OCI-LY7 (cell line): ENCODE results near the gene SLFN12L. TPM values are rescaled to one million over a fixed set of nuclear protein-coding genes. Genes with fewer than 3 reads are reported as not detected.

Experiments used
- BruUV-seq: library from RNA; stranded (reverse); fragments of 400-500 nt; replicated peaks from 2 replicates; lab custom pipeline; 2021; lab: Mats Ljungman, UMichigan
- CTCF ChIA-PET: fragments of 300-600 bp; sonication (Branson Sonifier 250); formaldehyde crosslinking; loops from one replicate; lab custom pipeline; 2022; ENCODE audit warnings: antibody characterized with exemption; ENCODE audit not compliant: unreplicated experiment; lab: Charles Lee
- POLR2A ChIA-PET: fragments of 300-600 bp; sonication (Branson Sonifier 250); formaldehyde crosslinking; loops from one replicate; lab custom pipeline; 2022; ENCODE audit warnings: antibody characterized with exemption; lab: Charles Lee
- DNase-seq: peaks from one replicate; pipeline ENCODE4 v3.0.0-alpha.2; 2015; ENCODE audit warnings: low spot score
- H2AFZ ChIP-seq: fragments of 200-600 bp; sonication (generic), shearing (Covaris generic); 2 replicates; pipeline ENCODE4 v1.6.1; 2014; ENCODE audit warnings: mild to moderate bottlenecking, antibody characterized with exemption, low read length, moderate library complexity
- H3K27ac ChIP-seq: fragments of 200-600 bp; sonication (generic); 2 replicates; pipeline ENCODE4 v1.5.1; 2014; ENCODE audit warnings: mixed run types, low read depth, mild to moderate bottlenecking, moderate library complexity, low read length, inconsistent platforms; ENCODE audit not compliant: poor library complexity, severe bottlenecking
- H3K36me3 ChIP-seq: fragments of 200-600 bp; sonication (generic); 2 replicates; pipeline ENCODE4 v1.6.1; 2014; ENCODE audit warnings: mild to moderate bottlenecking, antibody characterized with exemption, low read length, moderate library complexity, mixed read lengths; ENCODE audit not compliant: insufficient read depth
- H3K4me1 ChIP-seq: fragments of 200-600 bp; sonication (generic); 2 replicates; pipeline ENCODE4 v1.5.1; 2014; ENCODE audit warnings: mild to moderate bottlenecking, low read length; ENCODE audit not compliant: insufficient read depth, poor library complexity, severe bottlenecking
- H3K4me2 ChIP-seq: fragments of 200-600 bp; sonication (generic); 2 replicates; pipeline ENCODE4 v1.6.1; 2014; ENCODE audit warnings: mild to moderate bottlenecking, low read length
- H3K4me3 ChIP-seq: fragments of 200-600 bp; sonication (generic); 2 replicates; pipeline ENCODE4 v1.5.1; 2014; ENCODE audit warnings: mild to moderate bottlenecking, low read depth, low read length; ENCODE audit not compliant: poor library complexity, severe bottlenecking
- H3K79me2 ChIP-seq: fragments of 200-600 bp; sonication (generic); 2 replicates; pipeline ENCODE4 v1.6.1; 2016; ENCODE audit warnings: low read depth, mild to moderate bottlenecking, low read length, moderate library complexity, mixed read lengths; ENCODE audit not compliant: insufficient read depth
- H3K9me2 ChIP-seq: fragments of 200-600 bp; sonication (generic); 2 replicates; pipeline ENCODE4 v1.6.1; 2016; ENCODE audit warnings: mild to moderate bottlenecking, low read length, mixed read lengths; ENCODE audit not compliant: insufficient read depth
- H3K9me3 ChIP-seq: fragments of 200-600 bp; sonication (generic); 2 replicates; pipeline ENCODE4 v1.6.1; 2014; ENCODE audit warnings: mild to moderate bottlenecking, mixed run types, low read length, mixed read lengths
- H4K20me1 ChIP-seq: fragments of 200-600 bp; sonication (generic); 2 replicates; pipeline ENCODE4 v1.6.1; 2014; ENCODE audit warnings: mild to moderate bottlenecking, antibody characterized with exemption, low read length, moderate library complexity, mixed read lengths; ENCODE audit not compliant: insufficient read depth
- CTCF ChIP-seq: fragments of 200-600 bp; sonication (generic); conservative IDR thresholded peaks from 2 replicates; pipeline ENCODE4 v1.5.1; 2014; ENCODE audit warnings: mild to moderate bottlenecking, antibody characterized with exemption, low read length, moderate library complexity, mixed read lengths
- EZH2phosphoT487 ChIP-seq: fragments of 200-600 bp; sonication (generic); IDR thresholded peaks from 2 replicates; pipeline ENCODE4 v1.6.1; 2018; ENCODE audit warnings: low read depth, borderline replicate concordance, mild to moderate bottlenecking, mixed run types, antibody characterized with exemption, low read length, moderate library complexity, mixed read lengths
- intact Hi-C: fragments of 100-400 bp; cut with micrococcal nuclease; formaldehyde crosslinking; loops from one replicate; pipeline ENCODE4 v1.10.0; 2022; ENCODE audit not compliant: unreplicated experiment
- total RNA-seq, 2 experiments: library from RNA; depleted of rRNA in 1 of 2; stranded (reverse); fragments of >200 nt in 1 of 2; shearing (Covaris generic) in 1 of 2; gene quantifications; 2 replicates each; pipeline ENCODE4 v1.2.3, GENCODE V29; 2014 to 2022

Gene SLFN12L
- total RNA-seq, 2 experiments from 2014 or later, result not detected

GRCh38 chr17:35548978-35549377, 11.5 kb upstream of the SLFN12L start:
- H3K9me2 ChIP-seq, result no peaks in the 10 kb centered on the region
- CTCF ChIA-PET, result no interaction called here
- H3K4me3 ChIP-seq, result no peak overlapping the region
- DNase-seq, result no peak
- H3K4me1 ChIP-seq, result no peaks in the 10 kb centered on the region
- intact Hi-C loops, result no loop called here
- H2AFZ ChIP-seq, result no peak overlapping the region
- H4K20me1 ChIP-seq, result no peaks in the 10 kb centered on the region
- TF ChIP-seq CTCF, result no peak
- TF ChIP-seq EZH2phosphoT487, result no peak
- no peaks in the 10 kb centered on the region for H3K79me2 ChIP-seq
- H3K4me2 ChIP-seq, result no peak overlapping the region
- POLR2A ChIA-PET, result no interaction called here
- H3K27ac ChIP-seq, result no peak overlapping the region
- H3K9me3 ChIP-seq, result no peaks in the 10 kb centered on the region
- no peaks in the 10 kb centered on the region for H3K36me3 ChIP-seq
- no TSS peak for BruUV-seq

GRCh38 chr17:35548208-35548810, 10.8 kb upstream of the SLFN12L start:
- POLR2A ChIA-PET, result interaction anchor here (0.7 kb wide), 1 partner anchor 19 kb away, joined by 4 read pairs; no protein-coding TSS in a partner anchor
- Histone ChIP-seq H3K9me2 (no peaks in the 10 kb centered on the region), H3K4me2 (no peak overlapping the region), H3K4me3 (no peak overlapping the region), H3K79me2 (no peaks in the 10 kb centered on the region), H2AFZ (no peak overlapping the region), H3K9me3 (no peaks in the 10 kb centered on the region), H3K4me1 (no peaks in the 10 kb centered on the region), H4K20me1 (no peaks in the 10 kb centered on the region), H3K27ac (no peak overlapping the region), H3K36me3 (no peaks in the 10 kb centered on the region)
- no peak for DNase-seq
- intact Hi-C loops, result no loop called here
- TF ChIP-seq CTCF (no peak), EZH2phosphoT487 (no peak)
- CTCF ChIA-PET, result no interaction called here
- BruUV-seq, result no TSS peak

GRCh38 chr17:35546487-35546886, 9.0 kb upstream of the SLFN12L start:
- Histone ChIP-seq H3K4me1 (no peaks in the 10 kb centered on the region), H3K9me3 (no peaks in the 10 kb centered on the region), H3K27ac (no peak overlapping the region), H3K4me3 (no peak overlapping the region), H3K36me3 (no peaks in the 10 kb centered on the region), H3K4me2 (no peak overlapping the region), H2AFZ (no peak overlapping the region), H4K20me1 (no peaks in the 10 kb centered on the region), H3K79me2 (no peaks in the 10 kb centered on the region), H3K9me2 (no peaks in the 10 kb centered on the region)
- no peak for DNase-seq
- intact Hi-C loops, result no loop called here
- no TSS peak for BruUV-seq
- POLR2A ChIA-PET, result no interaction called here
- TF ChIP-seq CTCF (no peak), EZH2phosphoT487 (no peak)
- CTCF ChIA-PET, result no interaction called here
